Urinary bladder (tissue), 4 donors: Measurements from ENCODE around the gene APC. TPM values are rescaled to one million over a fixed set of nuclear protein-coding genes. Genes with fewer than 3 reads are reported as not detected.
"Not testable (repeated sequence)": the region's sequence is repeated elsewhere in the genome, so short reads cannot be mapped to it uniquely, and the experiment has no call there.

Experiments
- DNase-seq: peaks from one replicate; pipeline ENCODE4 v3.0.0-alpha.2; 2015; ENCODE audit errors: extremely low spot score
- H3K27ac ChIP-seq: one replicate; pipeline ENCODE4 v1.5.1; 2013; ENCODE audit warnings: low read depth, mild to moderate bottlenecking, moderate library complexity
- H3K36me3 ChIP-seq: one replicate; pipeline ENCODE4 v1.6.1; 2013; ENCODE audit warnings: mild to moderate bottlenecking, moderate library complexity; ENCODE audit not compliant: insufficient read depth
- H3K4me1 ChIP-seq: one replicate; pipeline ENCODE4 v1.6.1; 2013; ENCODE audit warnings: mild to moderate bottlenecking, moderate library complexity; ENCODE audit not compliant: insufficient read depth
- H3K4me3 ChIP-seq: one replicate; pipeline ENCODE4 v1.5.1; 2013; ENCODE audit warnings: low read depth, low read length
- WGBS: extraction: QIAGEN DNeasy Blood & Tissue Kit; methylation state at CpG from one replicate; pipeline ENCODE4 v1.1.7; 2013; 5-methylcytosine and 5-hydroxymethylcytosine counted together
- polyA plus RNA-seq: library from polyadenylated mRNA; stranded (reverse); fragments of 200-250 nt; gene quantifications from one replicate; pipeline ENCODE4 v1.2.3, GENCODE V29; 2013
- small RNA-seq: library from RNA; depleted of rRNA; stranded (forward); fragments of <200 nt; gene quantifications from one replicate; pipeline ENCODE3, GENCODE V24; 2014
- total RNA-seq: library from RNA; depleted of rRNA; stranded (reverse); fragments of >200 nt; gene quantifications from one replicate; pipeline ENCODE4 v1.2.3, GENCODE V29; 2014
- donor health status: healthy with polysubstance abuse.
- donor health status: healthy.

APC gene
- total and polyA plus RNA-seq, 2 donors: 15.1 to 90.1 TPM

DNA sequence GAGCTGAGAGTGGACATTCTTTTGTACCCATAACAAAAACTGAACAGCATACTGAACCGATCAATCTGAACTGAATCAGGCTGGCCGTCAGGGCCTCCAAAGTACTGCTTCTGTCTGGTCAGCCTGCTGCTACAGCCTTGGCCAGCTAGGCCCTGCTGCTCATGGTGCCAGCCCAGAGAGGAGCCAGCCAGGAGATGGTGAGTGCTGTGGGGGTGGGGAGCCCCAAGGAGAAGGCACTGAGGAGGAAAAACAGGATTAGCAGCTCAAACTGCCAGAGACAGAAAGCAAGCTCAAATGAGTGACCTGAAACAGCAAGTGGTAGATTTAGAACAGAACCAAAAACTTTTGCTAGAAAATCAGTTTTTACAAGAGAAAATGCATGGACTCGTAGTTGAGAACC is 147.3 kb downstream of the APC start:
- WGBS: 91% methylated on average over 3 of the region's 3 CpGs
- Histone ChIP-seq H3K4me3 (no peak overlapping the region), H3K36me3 (no peaks in the 10 kb centered on the region), H3K27ac (no peak overlapping the region), H3K4me1 (no peaks in the 10 kb centered on the region)
- DNase-seq: no peak

GRCh38 chr5:112886975-112887374 is 149.3 kb downstream of the APC start:
- WGBS: 95% methylated on average over 4 of the region's 4 CpGs
- no peaks in the 10 kb centered on the region for H3K36me3 ChIP-seq
- no peak for DNase-seq

DNA sequence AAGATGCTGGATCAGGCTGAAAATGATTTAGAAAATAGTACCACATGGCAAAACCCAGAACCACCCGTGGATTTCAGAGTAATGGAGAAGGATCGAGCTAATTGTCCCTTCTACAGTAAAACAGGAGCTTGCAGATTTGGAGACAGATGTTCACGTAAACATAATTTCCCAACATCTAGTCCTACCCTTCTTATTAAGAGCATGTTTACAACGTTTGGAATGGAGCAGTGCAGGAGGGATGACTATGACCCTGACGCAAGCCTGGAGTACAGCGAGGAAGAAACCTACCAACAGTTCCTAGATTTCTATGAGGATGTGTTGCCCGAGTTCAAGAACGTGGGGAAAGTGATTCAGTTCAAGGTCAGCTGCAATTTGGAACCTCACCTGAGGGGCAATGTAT is 154.4 kb downstream of the APC start:
- H3K4me1 ChIP-seq, H3K4me3 ChIP-seq, H3K36me3 ChIP-seq, H3K27ac ChIP-seq, DNase-seq: not testable (repeated sequence)
- WGBS: 88% methylated on average over 8 of the region's 8 CpGs

More at GRCh38 chr5:112886975-112887374, 149.3 kb downstream of the APC start:
- Histone ChIP-seq H3K4me1 (no peaks in the 10 kb centered on the region), H3K27ac (no peak overlapping the region), H3K4me3 (no peak overlapping the region)

- H3K36me3 ChIP-seq: peaks cover 2% of the 10 kb centered on the region
- 93% methylated on average over 13 of the region's 13 CpGs for whole genome bisulfite sequencing
- H3K27ac ChIP-seq: no peak overlapping the region
- H3K4me1 ChIP-seq: no peaks in the 10 kb centered on the region
- DNase-seq: no peak
- no peak overlapping the region for H3K4me3 ChIP-seq
These were observed 155.1 kb downstream of the APC start for GRCh38 chr5:112892776-112893175.

GRCh38 chr5:112895682-112896081 is 158.0 kb downstream of the APC start:
- WGBS: 84% methylated on average over 3 of the region's 3 CpGs
- DNase-seq: no peak
- no peak overlapping the region for H3K27ac ChIP-seq

More at GRCh38 chr5:112895682-112896081, 158.0 kb downstream of the APC start:
- Histone ChIP-seq H3K4me3 (no peak overlapping the region), H3K4me1 (no peaks in the 10 kb centered on the region), H3K36me3 (peaks cover 2% of the 10 kb centered on the region)

Small RNA genes lying within 50 kb of the gene (small RNA-seq; reads per million reads assigned to genes)
- gene RNU6-482P: not detected

Other genes with a start within 250 kb of the APC start
- gene SRP19, start 123.4 kb downstream of the APC start, total RNA-seq: 48.5 TPM
- gene SRP19, start 123.4 kb downstream of the APC start, polyA plus RNA-seq: 47.2 TPM
- gene REEP5, start 184.3 kb downstream of the APC start, total RNA-seq: 44.5 TPM
- gene REEP5, start 184.3 kb downstream of the APC start, polyA plus RNA-seq: 66.0 TPM
- gene DCP2, start 238.9 kb downstream of the APC start, total RNA-seq: 102 TPM
- gene DCP2, start 238.9 kb downstream of the APC start, polyA plus RNA-seq: 6.1 TPM